H1 (cell line): ENCODE measurements around the gene BABAM2. TPM values are rescaled to one million over a fixed set of nuclear protein-coding genes. Genes with fewer than 3 reads are reported as not detected.

Experiments
- CTCF ChIA-PET: fragments of 300-600 bp; sonication (Branson Sonifier 250); formaldehyde crosslinking; loops from one replicate; lab custom pipeline; 2021; ENCODE audit not compliant: partially characterized antibody; lab: Charles Lee
- POLR2A ChIA-PET: fragments of 300-600 bp; sonication (Branson Sonifier 250); formaldehyde crosslinking; loops from one replicate; lab custom pipeline; 2021; ENCODE audit warnings: inconsistent platforms; ENCODE audit not compliant: partially characterized antibody; lab: Charles Lee
- DNase-seq, 2 experiments: peaks; one replicate each; pipeline versions ENCODE4 v3.0.0 to v3.0.0-alpha.2; 2010 to 2022; ENCODE audit warnings: low spot score in 2 of 2, low read depth in 1 of 2, mixed read lengths in 1 of 2
- FAIRE-seq: peaks from 2 replicates; lab custom pipeline; 2011; peaks lifted over from hg19 to GRCh38; lab: Jason Lieb, UNC
- H2AFZ ChIP-seq: 2 replicates; pipeline ENCODE4 v1.8.1; 2012; ENCODE audit warnings: low read length, inconsistent platforms
- H2AK5ac ChIP-seq: 2 replicates; pipeline ENCODE4 v1.6.1; 2013; ENCODE audit warnings: low read depth, low read length
- H2BK120ac ChIP-seq: replicated peaks from 2 replicates; pipeline ENCODE3; 2013; ENCODE audit warnings: low read depth, low read length, inconsistent platforms
- H2BK12ac ChIP-seq: 2 replicates; pipeline ENCODE4 v1.6.1; 2013; ENCODE audit warnings: low read depth, low read length
- H2BK15ac ChIP-seq: 2 replicates; pipeline ENCODE4 v1.6.1; 2013; ENCODE audit warnings: low read length
- H2BK20ac ChIP-seq: 2 replicates; pipeline ENCODE4 v1.6.1; 2013; ENCODE audit warnings: low read length
- H2BK5ac ChIP-seq: 2 replicates; pipeline ENCODE4 v1.6.1; 2013; ENCODE audit warnings: low read depth, low read length
- H3K14ac ChIP-seq: 2 replicates; pipeline ENCODE4 v1.6.1; 2013; ENCODE audit warnings: inconsistent platforms; ENCODE audit not compliant: insufficient read length
- H3K18ac ChIP-seq: 2 replicates; pipeline ENCODE4 v1.6.1; 2013; ENCODE audit warnings: low read length; ENCODE audit errors: extremely low read depth
- H3K23ac ChIP-seq: 2 replicates; pipeline ENCODE4 v1.6.1; 2013; ENCODE audit warnings: inconsistent platforms; ENCODE audit not compliant: insufficient read length
- H3K23me2 ChIP-seq: 2 replicates; pipeline ENCODE4 v1.6.1; 2013; ENCODE audit warnings: low read depth, low read length
- H3K27ac ChIP-seq: 2 replicates; pipeline ENCODE4 v1.6.1; 2011; ENCODE audit warnings: low read depth, low read length, inconsistent platforms
- H3K27me3 ChIP-seq, 4 experiments: replicated peaks in 1 of 4; 1 replicate in 1 of 4; 2 replicates in 3 of 4; pipeline versions ENCODE4 v1.6.1 to v1.8.1; 2011 to 2013; ENCODE audit warnings: low read length in 3 of 4, mild to moderate bottlenecking in 3 of 4, inconsistent platforms in 2 of 4, mixed read lengths in 2 of 4, moderate library complexity in 1 of 4; ENCODE audit not compliant: control insufficient read depth in 3 of 4, insufficient read depth in 3 of 4; ENCODE audit errors: extremely low read depth in 1 of 4
- H3K36me3 ChIP-seq, 4 experiments: 2 replicates each; pipeline versions ENCODE4 v1.6.1 to v1.8.1; 2011 to 2013; ENCODE audit warnings: mild to moderate bottlenecking in 4 of 4, low read length in 3 of 4, moderate library complexity in 2 of 4, control low read depth in 1 of 4, inconsistent platforms in 1 of 4; ENCODE audit not compliant: insufficient read depth in 4 of 4, control insufficient read depth in 2 of 4
- H3K4ac ChIP-seq: replicated peaks from 2 replicates; pipeline ENCODE3; 2013; ENCODE audit warnings: low read length, low read depth, mixed read lengths, inconsistent platforms; ENCODE audit not compliant: insufficient read length
- H3K4me1 ChIP-seq, 4 experiments: replicated peaks in 1 of 4; 1 replicate in 1 of 4; 2 replicates in 3 of 4; pipeline versions ENCODE4 v1.6.1 to v1.8.1; 2011 to 2013; ENCODE audit warnings: low read length in 3 of 4, inconsistent platforms in 2 of 4, mixed read lengths in 1 of 4; ENCODE audit not compliant: insufficient read depth in 4 of 4, control insufficient read depth in 3 of 4
- H3K4me2 ChIP-seq, 2 experiments: 2 replicates each; pipeline versions ENCODE4 v1.6.1 to v1.8.1; 2011 to 2013; ENCODE audit warnings: low read depth in 2 of 2, low read length in 2 of 2, control low read depth in 1 of 2, inconsistent platforms in 1 of 2, mild to moderate bottlenecking in 1 of 2; ENCODE audit not compliant: insufficient read depth in 1 of 2
- H3K4me3 ChIP-seq, 4 experiments: fragments of 200-600, 300-600 bp in 1 of 4; sonication (generic), shearing (Covaris generic), sonication (Bioruptor Twin) in 1 of 4; 2 replicates each; pipeline versions ENCODE4 v1.5.1 to v1.8.1; 2011 to 2016; ENCODE audit warnings: low read length in 4 of 4, low read depth in 3 of 4, control low read depth in 2 of 4, inconsistent platforms in 2 of 4, mild to moderate bottlenecking in 2 of 4, mixed read lengths in 1 of 4, moderate library complexity in 1 of 4; ENCODE audit not compliant: insufficient read depth in 2 of 4; ENCODE audit errors: extremely low read depth in 1 of 4
- H3K56ac ChIP-seq: replicated peaks from 2 replicates; pipeline ENCODE3; 2013; ENCODE audit warnings: low read depth, mild to moderate bottlenecking, mixed read lengths, low read length, inconsistent platforms; ENCODE audit not compliant: insufficient read length
- H3K79me1 ChIP-seq: 2 replicates; pipeline ENCODE4 v1.6.1; 2013; ENCODE audit warnings: low read depth, low read length, control low read depth
- H3K79me2 ChIP-seq, 2 experiments: 2 replicates each; pipeline versions ENCODE4 v1.6.1 to v1.8.1; 2012 to 2013; ENCODE audit warnings: low read length in 2 of 2, mild to moderate bottlenecking in 2 of 2, inconsistent platforms in 1 of 2; ENCODE audit not compliant: insufficient read depth in 2 of 2, control insufficient read depth in 1 of 2
- H3K9ac ChIP-seq, 4 experiments: replicated peaks in 1 of 4; 1 replicate in 1 of 4; 2 replicates in 3 of 4; pipeline versions ENCODE4 v1.6.1 to v1.8.1; 2011 to 2013; ENCODE audit warnings: low read depth in 3 of 4, low read length in 3 of 4, control low read depth in 2 of 4, mild to moderate bottlenecking in 2 of 4, moderate library complexity in 2 of 4, inconsistent platforms in 1 of 4; ENCODE audit errors: extremely low read depth in 1 of 4
- H3K9me3 ChIP-seq, 2 experiments: 2 replicates each; pipeline versions ENCODE4 v1.6.1 to v1.8.1; 2012 to 2013; ENCODE audit warnings: mild to moderate bottlenecking in 2 of 2, moderate library complexity in 2 of 2, control low read depth in 1 of 2, inconsistent platforms in 1 of 2, low read depth in 1 of 2, low read length in 1 of 2, mixed read lengths in 1 of 2; ENCODE audit not compliant: insufficient read depth in 2 of 2
- H4K20me1 ChIP-seq, 2 experiments: replicated peaks in 1 of 2; 2 replicates each; pipeline versions ENCODE3 to v1.8.1; 2011 to 2013; ENCODE audit warnings: inconsistent platforms in 2 of 2, low read length in 2 of 2, mild to moderate bottlenecking in 1 of 2; ENCODE audit not compliant: insufficient read depth in 2 of 2, control insufficient read depth in 1 of 2
- H4K5ac ChIP-seq: 2 replicates; pipeline ENCODE4 v1.6.1; 2013; ENCODE audit warnings: low read length, low read depth, mixed read lengths, inconsistent platforms; ENCODE audit not compliant: insufficient read length
- H4K8ac ChIP-seq: 2 replicates; pipeline ENCODE4 v1.8.0; 2013; ENCODE audit warnings: mild to moderate bottlenecking, moderate library complexity, low read length, inconsistent platforms; ENCODE audit not compliant: insufficient read depth; ENCODE audit errors: extremely low read depth
- H4K91ac ChIP-seq: replicated peaks from 2 replicates; pipeline ENCODE3; 2013; ENCODE audit warnings: low read length, mixed read lengths, inconsistent platforms; ENCODE audit not compliant: insufficient read length
- ATF2 ChIP-seq: IDR thresholded peaks from 2 replicates; pipeline ENCODE4 v1.6.1; 2012; ENCODE audit warnings: low read length, inconsistent platforms
- CTBP2 ChIP-seq: IDR thresholded peaks from 2 replicates; pipeline ENCODE4 v1.7.0; 2011; ENCODE audit warnings: borderline replicate concordance, mild to moderate bottlenecking, moderate library complexity, mixed read lengths, low read length; ENCODE audit not compliant: insufficient read depth, insufficient read length
- E2F6 ChIP-seq: IDR thresholded peaks from 2 replicates; pipeline ENCODE4 v1.6.1; 2012; ENCODE audit warnings: inconsistent platforms
- JUN ChIP-seq: IDR thresholded peaks from 2 replicates; pipeline ENCODE4 v1.6.1; 2011; ENCODE audit warnings: low read depth, mild to moderate bottlenecking, improper control_type of control experiment, low read length
- KDM5A ChIP-seq: fragments of 200-600 bp; IDR thresholded peaks from 2 replicates; pipeline ENCODE4 v1.7.1; 2012; ENCODE audit warnings: mild to moderate bottlenecking, low read length, inconsistent platforms, mixed read lengths
- PHF8 ChIP-seq: fragments of 200-600 bp; sonication (generic); conservative IDR thresholded peaks from 2 replicates; pipeline ENCODE4 v1.7.1; 2012; ENCODE audit warnings: low read depth, mild to moderate bottlenecking, inconsistent platforms, low read length, moderate library complexity
- SIX5 ChIP-seq: IDR thresholded peaks from 2 replicates; pipeline ENCODE4 v1.6.1; 2011; ENCODE audit warnings: mild to moderate bottlenecking, low read depth, low read length
- SP4 ChIP-seq: IDR thresholded peaks from 2 replicates; pipeline ENCODE4 v1.6.1; 2012; ENCODE audit warnings: low read length, inconsistent platforms
- TAF7 ChIP-seq: optimal IDR thresholded peaks from 2 replicates; pipeline ENCODE3; 2011; ENCODE audit warnings: low read depth, mild to moderate bottlenecking, inconsistent platforms, low read length, moderate library complexity, borderline replicate concordance
- WGBS, 2 experiments: shearing (Covaris generic) in 1 of 2; methylation state at CpG; one replicate each; pipeline versions ENCODE4 v1.1.6 to v1.1.7; 2013 to 2015; ENCODE audit warnings: low lambda C conversion rate in 2 of 2, mixed read lengths in 2 of 2, inconsistent platforms in 1 of 2, low coverage in 1 of 2, missing lambda C conversion rate in 1 of 2; ENCODE audit not compliant: insufficient replicate concordance in 2 of 2, insufficient coverage in 1 of 2, insufficient read length in 1 of 2; ENCODE audit errors: extremely low coverage in 1 of 2, missing lambda C conversion rate in 1 of 2; 5-methylcytosine and 5-hydroxymethylcytosine counted together
- polyA plus RNA-seq, 7 experiments: library from polyadenylated mRNA; depleted of rRNA in 3 of 7; stranded (reverse) in 5 of 7; unstranded in 2 of 7; fragments of >200 nt in 5 of 7; fragments of 200-250 nt in 2 of 7; gene quantifications; 1 replicate in 5 of 7; 2 replicates in 1 of 7; 4 replicates in 1 of 7; pipeline versions ENCODE4 v1.2.1 to v1.2.3, GENCODE V29; 2011 to 2013; ENCODE audit warnings: missing spikeins in 2 of 7, mixed read lengths in 2 of 7
- total RNA-seq: library from RNA; stranded (reverse); fragmentation: NEBNext Ultra II Directional; extraction: Animal tissue kit (Norgen Biotek cat#: 25700); gene quantifications from 2 replicates; pipeline ENCODE4 v1.2.1, GENCODE V29; 2021

BABAM2 gene
- total and polyA plus RNA-seq, 2 of the 8 experiments (the other 6 are each of a cell fraction or from before 2014, with no cell fraction given) = 15.8 to 20.9 TPM

- ChIA-PET CTCF (no interaction called here), POLR2A (no interaction called here)
- Histone ChIP-seq H3K79me1 (no peaks in the 10 kb centered on the region), H4K5ac (no peak overlapping the region), H3K79me2 (no peaks in the 10 kb centered on the region), H3K23me2 (no peaks in the 10 kb centered on the region), H2BK120ac (no peak overlapping the region), H4K20me1 (no peaks in the 10 kb centered on the region), H3K9ac (no peak overlapping the region), H2BK12ac (no peak overlapping the region), H2BK20ac (no peak overlapping the region), H3K56ac (no peak overlapping the region), H3K4me1 (no peaks in the 10 kb centered on the region), H3K4me2 (no peak overlapping the region), H2AK5ac (no peak overlapping the region), H3K27me3 (no peaks in the 10 kb centered on the region), H3K9me3 (no peaks in the 10 kb centered on the region), H3K4me3 (no peak overlapping the region), H3K4ac (no peak overlapping the region), H3K23ac (no peak overlapping the region), H3K27ac (no peak overlapping the region), H3K14ac (no peak overlapping the region), H3K36me3 (no peaks in the 10 kb centered on the region), H2BK15ac (no peak overlapping the region), H4K91ac (no peak overlapping the region), H4K8ac (no peak overlapping the region), H3K18ac (no peak overlapping the region), H2AFZ (no peak overlapping the region), H2BK5ac (no peak overlapping the region)
- FAIRE-seq (no peak), DNase-seq (no peak)
- WGBS, 2 experiments = 82% methylated on average over 3 of the region's 3 CpGs; no CpG with 5 or more reads in 1 of the 2 experiments
- no peak for TF ChIP-seq JUN
- TF ChIP-seq ATF2 = no peak
- no peak for TF ChIP-seq SIX5
- no peak for TF ChIP-seq CTBP2
- no peak for TF ChIP-seq PHF8
- TF ChIP-seq KDM5A = no peak
- no peak for TF ChIP-seq TAF7
- TF ChIP-seq SP4 = no peak
- TF ChIP-seq E2F6 = no peak
These were observed 204.2 kb downstream of the BABAM2 start for GRCh38 chr2:28094739-28095138.
